ENCODE results near the gene SLC50A1. TPM values are rescaled to one million over a fixed set of nuclear protein-coding genes. Genes with fewer than 3 reads are reported as not detected.
A peak's percentile ranks its signal among the peaks of the same experiment; 100 is the strongest.

The SLC50A1 gene
- total RNA-seq, 1 donor from 2014 or later: 22.8 TPM

DNA sequence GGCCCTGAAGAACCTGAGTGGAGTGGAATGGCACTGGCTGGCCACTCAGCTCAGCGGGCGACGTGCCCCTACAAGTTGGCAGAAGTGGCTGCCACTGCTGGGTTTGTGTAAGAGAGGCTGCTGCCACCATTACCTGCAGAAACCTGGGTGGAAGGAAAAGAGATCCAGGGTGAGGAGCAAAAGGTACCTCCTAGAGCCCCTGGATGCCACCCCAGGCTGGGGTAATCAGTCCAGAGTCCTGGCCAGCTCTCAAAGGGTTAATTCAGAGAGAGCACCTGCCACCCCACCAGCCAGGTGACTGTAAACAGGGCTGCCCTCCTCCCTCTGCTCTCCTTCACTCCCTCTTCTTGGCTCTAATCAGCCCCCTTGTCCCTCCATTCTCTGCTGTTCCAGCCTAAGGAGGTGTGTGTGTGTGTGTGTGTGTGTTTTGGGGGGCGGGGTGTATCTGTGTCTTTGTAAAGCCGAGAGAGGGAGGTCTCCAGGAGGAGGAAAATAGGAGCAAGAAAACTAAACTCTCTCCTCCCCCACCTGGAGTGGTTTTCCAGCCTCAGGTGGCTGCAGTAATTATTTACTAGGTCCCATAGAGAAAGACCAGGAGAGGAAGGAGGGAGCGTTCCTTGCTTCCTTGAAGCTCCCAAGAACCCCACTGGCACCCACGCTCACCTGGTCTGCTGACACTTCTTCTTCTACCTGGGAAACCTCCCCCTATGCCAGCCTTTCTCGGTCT lies 50.6 kb downstream of the SLC50A1 start:
- Histone ChIP-seq H3K9ac (ENCODE audit: low read length) (no peak overlapping the region), H3K36me3 (ENCODE audit: insufficient read depth, low read length) (peaks cover 6% of the 10 kb centered on the region), H2AFZ (ENCODE audit: low read depth, low read length) (no peak overlapping the region), H3K9me3 (ENCODE audit: insufficient read depth, low read depth, low read length) (no peaks in the 10 kb centered on the region), H3K79me2 (ENCODE audit: insufficient read depth, low read length) (no peaks in the 10 kb centered on the region), H3K27me3 (ENCODE audit: insufficient read depth, low read length) (no peaks in the 10 kb centered on the region), H3K4me3 (ENCODE audit: insufficient read depth, low read depth, low read length) (no peak overlapping the region), H3K4me1 (ENCODE audit: insufficient read depth, low read length) (no peaks in the 10 kb centered on the region), H3K27ac (ENCODE audit: low read depth, low read length) (no peak overlapping the region), H3K4me2 (ENCODE audit: low read length) (no peak overlapping the region), H4K20me1 (ENCODE audit: insufficient read depth, low read length) (no peaks in the 10 kb centered on the region)
- Mint-ChIP-seq H3K4me1 (ENCODE audit: low read depth, unreplicated experiment) (peaks cover 2% of the 10 kb centered on the region), H3K27ac (ENCODE audit: unreplicated experiment) (no peak overlapping the region), H3K36me3 (ENCODE audit: low read depth, unreplicated experiment) (peaks cover 14% of the 10 kb centered on the region), H3K27me3 (ENCODE audit: low read depth, unreplicated experiment) (peaks cover 1% of the 10 kb centered on the region), H3K9me3 (ENCODE audit: unreplicated experiment) (peaks cover 3% of the 10 kb centered on the region), H3K4me3 (ENCODE audit: unreplicated experiment) (no peak overlapping the region)
- no peak for TF ChIP-seq EZH2 (IDR thresholded peaks at IDR 0.05; ENCODE audit: insufficient read depth, low read length)
- TF ChIP-seq, protein P1, sequence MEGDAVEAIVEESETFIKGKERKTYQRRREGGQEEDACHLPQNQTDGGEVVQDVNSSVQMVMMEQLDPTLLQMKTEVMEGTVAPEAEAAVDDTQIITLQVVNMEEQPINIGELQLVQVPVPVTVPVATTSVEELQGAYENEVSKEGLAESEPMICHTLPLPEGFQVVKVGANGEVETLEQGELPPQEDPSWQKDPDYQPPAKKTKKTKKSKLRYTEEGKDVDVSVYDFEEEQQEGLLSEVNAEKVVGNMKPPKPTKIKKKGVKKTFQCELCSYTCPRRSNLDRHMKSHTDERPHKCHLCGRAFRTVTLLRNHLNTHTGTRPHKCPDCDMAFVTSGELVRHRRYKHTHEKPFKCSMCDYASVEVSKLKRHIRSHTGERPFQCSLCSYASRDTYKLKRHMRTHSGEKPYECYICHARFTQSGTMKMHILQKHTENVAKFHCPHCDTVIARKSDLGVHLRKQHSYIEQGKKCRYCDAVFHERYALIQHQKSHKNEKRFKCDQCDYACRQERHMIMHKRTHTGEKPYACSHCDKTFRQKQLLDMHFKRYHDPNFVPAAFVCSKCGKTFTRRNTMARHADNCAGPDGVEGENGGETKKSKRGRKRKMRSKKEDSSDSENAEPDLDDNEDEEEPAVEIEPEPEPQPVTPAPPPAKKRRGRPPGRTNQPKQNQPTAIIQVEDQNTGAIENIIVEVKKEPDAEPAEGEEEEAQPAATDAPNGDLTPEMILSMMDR (IDR thresholded peaks at IDR 0.05; ENCODE audit: insufficient read depth, low read depth, low read length): no peak
- no peak for FAIRE-seq
- DNase-seq (ENCODE audit: low read depth): no peak

DNA sequence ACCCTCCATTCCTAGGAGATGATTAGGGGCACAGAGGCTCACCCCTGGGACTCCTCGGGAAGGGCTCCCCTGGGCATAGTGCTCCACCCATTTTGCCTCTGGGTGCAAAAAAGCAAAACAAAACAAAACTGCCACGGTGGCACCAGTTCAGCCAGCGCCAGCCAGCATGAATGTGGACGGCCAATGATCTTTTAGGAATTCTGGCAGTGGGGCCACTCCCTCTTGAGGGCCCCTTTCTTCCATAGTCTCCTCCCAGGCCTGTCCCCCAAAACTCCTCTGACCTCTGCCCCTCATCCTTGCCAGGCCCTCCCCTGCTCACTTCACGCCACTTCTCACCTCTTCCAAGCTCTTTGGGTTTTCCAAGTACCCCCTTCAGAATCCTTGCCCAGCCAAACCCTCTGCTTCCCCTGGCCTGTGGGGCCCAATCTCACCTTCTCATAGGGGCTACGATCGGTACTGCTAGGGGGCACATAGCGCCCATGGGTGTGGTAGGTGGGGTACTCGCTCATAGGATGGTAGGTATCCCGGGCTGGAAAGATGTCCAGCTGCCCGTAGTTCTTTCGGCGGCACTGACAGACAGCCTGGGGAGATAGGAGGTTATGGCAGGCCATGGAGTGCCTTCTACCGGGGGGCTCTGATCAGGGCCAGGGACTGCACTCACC lies 51.3 kb downstream of the SLC50A1 start:
- Mint-ChIP-seq H3K27me3 (ENCODE audit: low read depth, unreplicated experiment) (peaks cover 1% of the 10 kb centered on the region), H3K4me1 (ENCODE audit: low read depth, unreplicated experiment) (peaks cover 2% of the 10 kb centered on the region), H3K36me3 (ENCODE audit: low read depth, unreplicated experiment) (peaks cover 14% of the 10 kb centered on the region), H3K9me3 (ENCODE audit: unreplicated experiment) (peaks cover 3% of the 10 kb centered on the region), H3K27ac (ENCODE audit: unreplicated experiment) (no peak overlapping the region), H3K4me3 (ENCODE audit: unreplicated experiment) (peak overlapping the region; percentile 27)
- H3K79me2 ChIP-seq (ENCODE audit: insufficient read depth, low read length): no peaks in the 10 kb centered on the region
- H3K4me2 ChIP-seq (ENCODE audit: low read length): no peak overlapping the region
- H3K4me3 ChIP-seq (ENCODE audit: insufficient read depth, low read depth, low read length): no peak overlapping the region
- TF ChIP-seq, protein P1 (IDR thresholded peaks at IDR 0.05; ENCODE audit: insufficient read depth, low read depth, low read length): no peak
- TF ChIP-seq EZH2 (IDR thresholded peaks at IDR 0.05; ENCODE audit: insufficient read depth, low read length): no peak
- H4K20me1 ChIP-seq (ENCODE audit: insufficient read depth, low read length): no peaks in the 10 kb centered on the region
- no peak overlapping the region for H2AFZ ChIP-seq (ENCODE audit: low read depth, low read length)
- no peaks in the 10 kb centered on the region for H3K9me3 ChIP-seq (ENCODE audit: insufficient read depth, low read depth, low read length)
- no peak overlapping the region for H3K9ac ChIP-seq (ENCODE audit: low read length)
- no peaks in the 10 kb centered on the region for H3K4me1 ChIP-seq (ENCODE audit: insufficient read depth, low read length)
- no peaks in the 10 kb centered on the region for H3K27me3 ChIP-seq (ENCODE audit: insufficient read depth, low read length)
- peaks cover 6% of the 10 kb centered on the region for H3K36me3 ChIP-seq (ENCODE audit: insufficient read depth, low read length)
- H3K27ac ChIP-seq (ENCODE audit: low read depth, low read length): no peak overlapping the region
- no peak for FAIRE-seq
- no peak for DNase-seq (ENCODE audit: low read depth)

DNA sequence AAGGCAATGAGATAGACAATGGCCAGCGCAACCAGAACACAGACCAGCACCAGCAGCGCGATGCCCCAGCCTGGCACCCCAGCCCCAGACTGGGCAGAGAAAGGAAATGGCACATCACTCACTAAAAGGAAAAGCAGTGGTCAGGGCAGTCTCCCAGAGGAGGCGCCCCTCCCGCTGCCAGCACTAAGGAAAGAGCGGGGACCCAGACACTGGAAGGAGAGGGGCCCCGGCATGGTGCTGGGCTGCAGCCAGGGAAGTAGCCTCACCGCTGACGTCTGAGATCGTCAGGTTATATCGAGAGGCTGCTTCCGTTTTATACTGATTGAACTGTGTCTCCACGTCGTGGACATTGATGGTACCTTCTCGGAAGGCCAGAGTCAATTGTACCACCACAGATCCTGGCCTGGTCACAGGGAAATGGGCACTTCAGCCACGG lies 51.8 kb downstream of the SLC50A1 start:
- Histone ChIP-seq H3K4me1 (ENCODE audit: insufficient read depth, low read length) (no peaks in the 10 kb centered on the region), H3K79me2 (ENCODE audit: insufficient read depth, low read length) (no peaks in the 10 kb centered on the region), H2AFZ (ENCODE audit: low read depth, low read length) (no peak overlapping the region), H4K20me1 (ENCODE audit: insufficient read depth, low read length) (no peaks in the 10 kb centered on the region), H3K36me3 (ENCODE audit: insufficient read depth, low read length) (peaks cover 6% of the 10 kb centered on the region), H3K27ac (ENCODE audit: low read depth, low read length) (no peak overlapping the region), H3K4me2 (ENCODE audit: low read length) (no peak overlapping the region), H3K27me3 (ENCODE audit: insufficient read depth, low read length) (no peaks in the 10 kb centered on the region), H3K4me3 (ENCODE audit: insufficient read depth, low read depth, low read length) (no peak overlapping the region), H3K9me3 (ENCODE audit: insufficient read depth, low read depth, low read length) (no peaks in the 10 kb centered on the region), H3K9ac (ENCODE audit: low read length) (no peak overlapping the region)
- no peak overlapping the region for H3K27ac Mint-ChIP-seq (ENCODE audit: unreplicated experiment)
- peaks cover 11% of the 10 kb centered on the region for H3K36me3 Mint-ChIP-seq (ENCODE audit: low read depth, unreplicated experiment)
- DNase-seq (ENCODE audit: low read depth): no peak
- peaks cover 3% of the 10 kb centered on the region for H3K9me3 Mint-ChIP-seq (ENCODE audit: unreplicated experiment)
- TF ChIP-seq, protein P1 (IDR thresholded peaks at IDR 0.05; ENCODE audit: insufficient read depth, low read depth, low read length): no peak
- TF ChIP-seq EZH2 (IDR thresholded peaks at IDR 0.05; ENCODE audit: insufficient read depth, low read length): no peak
- no peak for FAIRE-seq
- peaks cover 1% of the 10 kb centered on the region for H3K27me3 Mint-ChIP-seq (ENCODE audit: low read depth, unreplicated experiment)
- H3K4me3 Mint-ChIP-seq (ENCODE audit: unreplicated experiment): peak overlapping the region; percentile 27
- peaks cover 2% of the 10 kb centered on the region for H3K4me1 Mint-ChIP-seq (ENCODE audit: low read depth, unreplicated experiment)

Data from astrocyte (in vitro differentiated cells and primary cell).